Pancreas (tissue), 10 donors: Measurements from ENCODE around the gene DNAJB11. TPM values are rescaled to one million over a fixed set of nuclear protein-coding genes. Genes with fewer than 3 reads are reported as not detected.

Source experiments
- ATAC-seq, 4 donors: fragments of 200-7000 bp; cut with Tn5 transposase; one replicate each; pipeline versions ENCODE4 v1.8.0 to v1.9.1; 2020; ENCODE audit warnings: mild to moderate bottlenecking in 4 of 4, moderate library complexity in 4 of 4
- DNase-seq, 6 donors: peaks; one replicate each; pipeline ENCODE4 v3.0.0-alpha.2; 2020
- FAIRE-seq: peaks from 2 replicates; lab custom pipeline; 2012; peaks lifted over from hg19 to GRCh38; lab: Jason Lieb, UNC
- H3K27ac ChIP-seq, 4 donors: fragments of 200-600 bp; sonication (generic); 1 replicate in 3 of 4; 2 replicates in 1 of 4; pipeline versions ENCODE4 v1.5.0 to v1.8.0; 2020
- H3K27me3 ChIP-seq, 4 donors: fragments of 200-600 bp; one replicate each; pipeline ENCODE4 v1.8.0; 2021
- H3K36me3 ChIP-seq, 3 donors: fragments of 200-600 bp; sonication (generic) in 1 of 3; one replicate each; pipeline versions ENCODE4 v1.5.0 to v1.8.0; 2020 to 2021
- H3K4me1 ChIP-seq, 3 donors: fragments of 200-600 bp; one replicate each; pipeline ENCODE4 v1.8.0; 2021
- H3K4me3 ChIP-seq, 4 donors: fragments of 200-600 bp; sonication (generic) in 2 of 4; one replicate each; pipeline versions ENCODE4 v1.5.0 to v1.8.0; 2020 to 2021
- H3K9me3 ChIP-seq, 4 donors: fragments of 200-600 bp; one replicate each; pipeline ENCODE4 v1.8.0; 2021
- CTCF ChIP-seq, 4 donors: fragments of 200-600 bp; sonication (generic) in 3 of 4; IDR thresholded peaks; one replicate each; pipeline versions ENCODE4 v1.5.0 to v1.8.0; 2021; ENCODE audit warnings: antibody characterized with exemption in 4 of 4
- WGBS, 2 donors: extraction: QIAGEN DNeasy Blood & Tissue Kit; methylation state at CpG; one replicate each; pipeline ENCODE4 v1.1.7; 2013; 5-methylcytosine and 5-hydroxymethylcytosine counted together
- intact Hi-C, 3 donors: fragments of 100-400 bp; cut with DNase I; formaldehyde crosslinking; loops; one replicate each; pipeline versions ENCODE4 v1.11.1 to v1.14.2; 2022
- polyA plus RNA-seq, 2 donors: library from polyadenylated mRNA; stranded (reverse); fragments of 200-250 nt; gene quantifications; one replicate each; pipeline ENCODE4 v1.2.3, GENCODE V29; 2013
- total RNA-seq, 6 donors: library from RNA; stranded (reverse); fragmentation: NEBNext Ultra II Directional in 4 of 6; extraction: Animal tissue kit (Norgen Biotek cat#: 25700) in 4 of 6; gene quantifications; one replicate each; pipeline versions ENCODE4 v1.2.1 to v1.2.4, GENCODE V29; 2021 to 2023
- donor health status: healthy with polysubstance abuse.
- donor health status: DM: no; HTN: no; CAD: no; lungs with moderate emphysema.
- donor health status: DM: no; HTN: no; CAD: no.
- donor health status: control.
- donor health status: control.
- donor health status: Bipolar disorder and iron deficiency.
- donor health status: DM: yes; HTN: yes; CAD: no.
- donor health status: DM: no; HTN: no; CAD: no.
- donor health status: DM: no; HTN: no; CAD: no.
- donor health status: DM: yes; HTN: yes; CAD: no.

The DNAJB11 gene
- total RNA-seq (10 to 100 TPM; 21.9 to 33.2 (median 30.2) TPM), polyA plus RNA-seq (10 to 100 TPM; 37.1 to 52.6 TPM)

- peak; percentile 98 for FAIRE-seq
Observed at GRCh38 chr3:186570096-186570940, at the start of gene DNAJB11. Gene DNAJB11 (plus strand): TSS chr3:186570720. CDS start chr3:186570898, 178 bp downstream.

DNA sequence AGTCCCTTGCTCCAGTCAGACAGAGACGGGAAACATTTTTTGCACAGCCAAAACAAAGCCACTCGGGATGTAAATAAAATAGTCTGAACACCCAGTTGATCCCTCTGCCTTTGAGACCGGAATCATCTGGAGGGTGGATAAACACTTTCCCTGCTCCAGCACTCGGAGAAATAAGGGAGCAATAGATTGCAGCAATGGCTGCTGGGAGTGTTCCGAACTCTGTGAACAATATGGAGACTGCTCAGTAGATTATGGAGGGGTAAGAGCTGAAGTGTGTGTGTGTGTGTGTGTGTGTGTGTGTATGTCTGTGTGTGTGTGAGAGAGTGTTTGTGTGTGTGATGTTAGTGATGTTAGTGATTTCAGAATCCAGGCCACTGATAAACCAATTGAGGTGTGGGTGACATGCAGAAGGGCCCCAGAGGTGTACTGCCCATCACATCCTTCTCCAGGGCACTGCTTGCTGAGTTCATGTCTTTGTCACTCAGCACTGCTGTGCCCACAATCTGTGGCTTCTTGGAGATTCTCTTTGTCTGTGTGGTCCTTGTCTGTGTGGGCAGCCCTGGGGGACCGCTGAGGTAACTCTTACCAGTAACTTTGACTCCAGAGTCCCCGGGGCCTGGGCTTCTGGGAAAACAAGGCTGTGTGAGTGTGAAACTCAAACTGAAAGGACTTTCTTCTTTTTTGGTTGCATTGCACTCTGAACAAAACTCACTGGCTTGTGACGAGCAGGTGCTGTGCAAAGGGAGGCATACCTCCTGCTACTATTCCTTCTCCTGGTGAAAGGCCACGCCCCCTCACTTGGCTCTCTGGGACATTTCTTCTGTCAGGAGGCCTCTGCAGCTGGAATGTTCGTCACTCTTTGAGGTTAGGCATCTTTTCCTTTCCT lies 49.3 kb upstream of the DNAJB11 start:
- no peak for DNase-seq
- WGBS, 2 donors, result 78 to 84% methylated on average over 10 of the region's 10 CpGs
- FAIRE-seq, result no peak
- no peak for TF ChIP-seq CTCF (IDR thresholded peaks at IDR 0.05)
- intact Hi-C loops, result loop anchor here in 1 of 3 donors (10.0 kb wide), 1 partner anchor 256 kb away; no protein-coding TSS in a partner anchor
- H3K9me3 ChIP-seq, result no peaks in the 10 kb centered on the region
- H3K27me3 ChIP-seq, result no peaks in the 10 kb centered on the region
- H3K27ac ChIP-seq, result no peak overlapping the region
- ATAC-seq, result no peak
- H3K36me3 ChIP-seq, result no peaks in the 10 kb centered on the region
- H3K4me3 ChIP-seq, result no peak overlapping the region
- H3K4me1 ChIP-seq, result no peaks in the 10 kb centered on the region

More at GRCh38 chr3:186570096-186570940, at the start of gene DNAJB11:
- H3K27ac ChIP-seq, result peak within 1 kb of the TSS; percentile 83 to 91 (median 86)
- H3K27me3 ChIP-seq, result no peaks in the 10 kb centered on the region
- H3K36me3 ChIP-seq, result peaks cover 0 to 8% (median 3%) of the 10 kb centered on the region in 3 donors
- intact Hi-C loops, result no loop called here
- H3K4me1 ChIP-seq, result peaks cover 15 to 30% (median 25%) of the 10 kb centered on the region in 3 donors
- no peak for TF ChIP-seq CTCF (IDR thresholded peaks at IDR 0.05)
- ATAC-seq (peak; percentile 83 to 94 (median 90)), DNase-seq (peak; percentile 96 to 100 (median 98))
- peak within 1 kb of the TSS; percentile 56 to 90 (median 72) for H3K4me3 ChIP-seq
- no peaks in the 10 kb centered on the region for H3K9me3 ChIP-seq
- 0% methylated on average over 59 of the region's 59 CpGs for WGBS, 2 donors

DNA sequence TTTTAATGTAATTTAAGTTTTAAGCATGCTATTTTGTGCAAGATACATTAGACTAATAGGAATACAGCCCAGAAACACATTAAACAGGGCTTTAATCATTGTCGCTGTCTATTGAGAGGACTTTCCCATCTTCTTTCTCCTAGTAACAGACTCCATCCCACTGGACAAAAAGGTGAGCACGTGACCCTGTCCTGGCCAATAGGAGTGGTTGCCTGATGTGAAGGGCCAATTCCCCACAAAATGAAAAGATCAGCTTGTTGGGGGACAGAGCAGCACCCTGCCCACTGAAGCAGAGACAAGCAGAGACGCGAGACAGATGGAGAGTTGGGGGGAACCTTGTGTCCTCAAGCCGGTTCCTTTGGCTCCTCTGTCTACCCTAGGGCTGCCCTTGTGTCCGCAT lies 47.5 kb upstream of the DNAJB11 start:
- TF ChIP-seq CTCF (IDR thresholded peaks at IDR 0.05), result no peak
- WGBS, 2 donors, result 87 to 92% methylated on average over 6 of the region's 6 CpGs
- no peaks in the 10 kb centered on the region for H3K4me1 ChIP-seq
- H3K9me3 ChIP-seq, result no peaks in the 10 kb centered on the region
- ATAC-seq (no peak), DNase-seq (no peak), FAIRE-seq (no peak)
- H3K36me3 ChIP-seq, result no peaks in the 10 kb centered on the region
- no peaks in the 10 kb centered on the region for H3K27me3 ChIP-seq
- H3K4me3 ChIP-seq, result no peak overlapping the region
- intact Hi-C loops, result loop anchor here in 1 of 3 donors (10.0 kb wide), 1 partner anchor 258 kb away; no protein-coding TSS in a partner anchor
- H3K27ac ChIP-seq, result no peak overlapping the region

- Histone ChIP-seq H3K27me3 (no peaks in the 10 kb centered on the region), H3K9me3 (no peaks in the 10 kb centered on the region), H3K4me1 (no peaks in the 10 kb centered on the region), H3K36me3 (no peaks in the 10 kb centered on the region), H3K27ac (no peak overlapping the region), H3K4me3 (no peak overlapping the region)
- WGBS, 2 donors, result 11 to 19% methylated on average over 2 of the region's 2 CpGs
- FAIRE-seq, result no peak
- intact Hi-C loops, result loop anchor here in 1 of 3 donors (10.0 kb wide), 1 partner anchor 259 kb away; no protein-coding TSS in a partner anchor
- TF ChIP-seq CTCF (IDR thresholded peaks at IDR 0.05), result no peak
- no peak for ATAC-seq
- DNase-seq, result no peak
Observed at GRCh38 chr3:186523434-186523833, 47.1 kb upstream of the DNAJB11 start.
